Mesodermal cell (in vitro differentiated cells): ENCODE results near the gene VWF.

Experiments used
- H3K27ac ChIP-seq: 2 replicates; pipeline ENCODE4 v1.7.0; 2013; ENCODE audit warnings: mild to moderate bottlenecking, low read depth, low read length, moderate library complexity; ENCODE audit not compliant: severe bottlenecking
- H3K36me3 ChIP-seq: 2 replicates; pipeline ENCODE4 v1.7.1; 2013; ENCODE audit warnings: mild to moderate bottlenecking, low read length, moderate library complexity; ENCODE audit not compliant: control insufficient read depth, insufficient read depth
- H3K4me1 ChIP-seq: one replicate; pipeline ENCODE4 v1.7.1; 2013; ENCODE audit warnings: mild to moderate bottlenecking, low read length; ENCODE audit not compliant: insufficient read depth, control insufficient read depth, poor library complexity, severe bottlenecking
- H3K4me3 ChIP-seq: 2 replicates; pipeline ENCODE4 v1.7.0; 2013; ENCODE audit warnings: low read length, control low read depth, mild to moderate bottlenecking; ENCODE audit not compliant: insufficient read depth, poor library complexity, severe bottlenecking; ENCODE audit errors: extremely low read depth
- H3K9me3 ChIP-seq: 2 replicates; pipeline ENCODE4 v1.7.1; 2013; ENCODE audit warnings: mild to moderate bottlenecking, low read length, moderate library complexity; ENCODE audit not compliant: control insufficient read depth
- WGBS, 2 experiments: methylation state at CpG; one replicate each; pipeline ENCODE4 v1.1.5; 2013; ENCODE audit warnings: missing lambda C conversion rate in 2 of 2; ENCODE audit not compliant: insufficient coverage in 2 of 2; 5-methylcytosine and 5-hydroxymethylcytosine counted together

VWF gene

GRCh38 chr12:6046511-6047180, 77.8 kb downstream of the VWF start:
- WGBS, 2 experiments: 92 to 93% methylated on average over 17 of the region's 17 CpGs
- Histone ChIP-seq H3K27ac (no peak overlapping the region), H3K4me1 (peaks cover 7% of the 10 kb centered on the region), H3K36me3 (no peaks in the 10 kb centered on the region), H3K9me3 (no peaks in the 10 kb centered on the region), H3K4me3 (no peak overlapping the region)

- 90 to 93% methylated on average over 6 of the region's 6 CpGs for WGBS, 2 experiments
- peaks cover 7% of the 10 kb centered on the region for H3K4me1 ChIP-seq
- H3K9me3 ChIP-seq: no peaks in the 10 kb centered on the region
- no peak overlapping the region for H3K27ac ChIP-seq
- no peaks in the 10 kb centered on the region for H3K36me3 ChIP-seq
- H3K4me3 ChIP-seq: no peak overlapping the region
Measured at GRCh38 chr12:6045438-6045837, 79.0 kb downstream of the VWF start.

- Histone ChIP-seq H3K27ac (no peak overlapping the region), H3K4me3 (no peak overlapping the region), H3K4me1 (peaks cover 7% of the 10 kb centered on the region), H3K9me3 (no peaks in the 10 kb centered on the region), H3K36me3 (no peaks in the 10 kb centered on the region)
- WGBS, 2 experiments: 84 to 88% methylated on average over 5 to 6 of the region's 8 CpGs
Measured at GRCh38 chr12:6044082-6044481, 80.4 kb downstream of the VWF start.

GRCh38 chr12:6042446-6042845, 82.0 kb downstream of the VWF start:
- Histone ChIP-seq H3K9me3 (no peaks in the 10 kb centered on the region), H3K36me3 (no peaks in the 10 kb centered on the region), H3K4me1 (peaks cover 7% of the 10 kb centered on the region), H3K4me3 (no peak overlapping the region), H3K27ac (no peak overlapping the region)
- WGBS, 2 experiments: 92% methylated on average over 15 of the region's 16 CpGs

- H3K4me1 ChIP-seq: peaks cover 7% of the 10 kb centered on the region
- H3K9me3 ChIP-seq: no peaks in the 10 kb centered on the region
- no peaks in the 10 kb centered on the region for H3K36me3 ChIP-seq
- 72 to 89% methylated on average over 4 to 6 of the region's 7 CpGs for WGBS, 2 experiments
- no peak overlapping the region for H3K27ac ChIP-seq
- H3K4me3 ChIP-seq: no peak overlapping the region
Measured at GRCh38 chr12:6041891-6042290, 82.6 kb downstream of the VWF start.

GRCh38 chr12:6040815-6041214, 83.7 kb downstream of the VWF start:
- Histone ChIP-seq H3K36me3 (no peaks in the 10 kb centered on the region), H3K4me3 (no peak overlapping the region), H3K9me3 (no peaks in the 10 kb centered on the region), H3K4me1 (peaks cover 7% of the 10 kb centered on the region), H3K27ac (no peak overlapping the region)
- WGBS, 2 experiments: 86 to 90% methylated on average over 5 of the region's 5 CpGs

- Histone ChIP-seq H3K27ac (no peak overlapping the region), H3K36me3 (no peaks in the 10 kb centered on the region), H3K4me3 (no peak overlapping the region), H3K4me1 (peaks cover 7% of the 10 kb centered on the region), H3K9me3 (no peaks in the 10 kb centered on the region)
- WGBS, 2 experiments: 41 to 51% methylated on average over 4 to 9 of the region's 12 CpGs
Measured at GRCh38 chr12:6039894-6040601, 84.4 kb downstream of the VWF start.

GRCh38 chr12:6038160-6038559, 86.3 kb downstream of the VWF start:
- H3K9me3 ChIP-seq: no peaks in the 10 kb centered on the region
- no peak overlapping the region for H3K27ac ChIP-seq
- H3K4me1 ChIP-seq: peaks cover 6% of the 10 kb centered on the region
- no peaks in the 10 kb centered on the region for H3K36me3 ChIP-seq
- 40 to 42% methylated on average over 8 of the region's 8 CpGs for WGBS, 2 experiments
- H3K4me3 ChIP-seq: no peak overlapping the region

GRCh38 chr12:6037459-6037858, 87.0 kb downstream of the VWF start:
- no peak overlapping the region for H3K4me3 ChIP-seq
- 92 to 100% methylated on average over 3 to 6 of the region's 9 CpGs for WGBS, 2 experiments
- H3K9me3 ChIP-seq: no peaks in the 10 kb centered on the region
- H3K4me1 ChIP-seq: no peaks in the 10 kb centered on the region
- no peak overlapping the region for H3K27ac ChIP-seq
- no peaks in the 10 kb centered on the region for H3K36me3 ChIP-seq

GRCh38 chr12:6036509-6036908, 88.0 kb downstream of the VWF start:
- Histone ChIP-seq H3K27ac (no peak overlapping the region), H3K4me3 (no peak overlapping the region), H3K9me3 (no peaks in the 10 kb centered on the region), H3K36me3 (no peaks in the 10 kb centered on the region), H3K4me1 (no peaks in the 10 kb centered on the region)
- 86 to 95% methylated on average over 1 to 2 of the region's 3 CpGs for WGBS, 2 experiments

GRCh38 chr12:6034596-6034995, 89.9 kb downstream of the VWF start:
- Histone ChIP-seq H3K4me3 (no peak overlapping the region), H3K36me3 (no peaks in the 10 kb centered on the region), H3K4me1 (no peaks in the 10 kb centered on the region), H3K9me3 (no peaks in the 10 kb centered on the region), H3K27ac (no peak overlapping the region)
- 90 to 93% methylated on average over 7 to 9 of the region's 9 CpGs for WGBS, 2 experiments
